ENCODE results near the gene FXR2.

The FXR2 gene

GRCh38 chr17:7553356-7553755 lies 61.3 kb downstream of the FXR2 start:
- no peak for TF ChIP-seq EZH2 (IDR thresholded peaks at IDR 0.05; ENCODE audit: borderline replicate concordance, low read length)
- TF ChIP-seq CTCF (IDR thresholded peaks at IDR 0.05; ENCODE audit: low read length): no peak
- no peak overlapping the region for H3K27ac ChIP-seq (ENCODE audit: low read depth, low read length, poor library complexity, severe bottlenecking)
- no peaks in the 10 kb centered on the region for H3K9me2 ChIP-seq (ENCODE audit: low read depth, low read length)
- no peak overlapping the region for H3K4me2 ChIP-seq (ENCODE audit: low read length)
- peaks cover 11% of the 10 kb centered on the region for H3K4me1 ChIP-seq (ENCODE audit: insufficient read depth, low read length, severe bottlenecking)
- no peaks in the 10 kb centered on the region for H3K9me3 ChIP-seq (ENCODE audit: low read length)
- no peak overlapping the region for H2AFZ ChIP-seq (ENCODE audit: low read length)
- H3K36me3 ChIP-seq (ENCODE audit: insufficient read depth, low read length): no peaks in the 10 kb centered on the region
- no peak overlapping the region for H3K9ac ChIP-seq (ENCODE audit: low read length)
- H3K79me2 ChIP-seq (ENCODE audit: insufficient read depth, low read length): no peaks in the 10 kb centered on the region
- H3K27me3 ChIP-seq (ENCODE audit: insufficient read depth, low read length): peaks cover 16% of the 10 kb centered on the region
- no peak overlapping the region for H3K4me3 ChIP-seq (ENCODE audit: low read depth, low read length, poor library complexity, severe bottlenecking)
- H4K20me1 ChIP-seq (ENCODE audit: insufficient read depth, low read length): no peaks in the 10 kb centered on the region
- no peaks in the 10 kb centered on the region for H3F3A ChIP-seq (ENCODE audit: insufficient read depth, low read length)

- Histone ChIP-seq H3K27me3 (ENCODE audit: insufficient read depth, low read length) (peaks cover 16% of the 10 kb centered on the region), H4K20me1 (ENCODE audit: insufficient read depth, low read length) (no peaks in the 10 kb centered on the region), H2AFZ (ENCODE audit: low read length) (no peak overlapping the region), H3K9ac (ENCODE audit: low read length) (no peak overlapping the region), H3K27ac (ENCODE audit: low read depth, low read length, poor library complexity, severe bottlenecking) (no peak overlapping the region), H3K9me3 (ENCODE audit: low read length) (no peaks in the 10 kb centered on the region), H3K4me2 (ENCODE audit: low read length) (no peak overlapping the region), H3K36me3 (ENCODE audit: insufficient read depth, low read length) (no peaks in the 10 kb centered on the region), H3F3A (ENCODE audit: insufficient read depth, low read length) (no peaks in the 10 kb centered on the region), H3K4me3 (ENCODE audit: low read depth, low read length, poor library complexity, severe bottlenecking) (no peak overlapping the region), H3K4me1 (ENCODE audit: insufficient read depth, low read length, severe bottlenecking) (peaks cover 4% of the 10 kb centered on the region), H3K79me2 (ENCODE audit: insufficient read depth, low read length) (no peaks in the 10 kb centered on the region), H3K9me2 (ENCODE audit: low read depth, low read length) (no peaks in the 10 kb centered on the region)
- TF ChIP-seq CTCF (IDR thresholded peaks at IDR 0.05; ENCODE audit: low read length): no peak
- no peak for TF ChIP-seq EZH2 (IDR thresholded peaks at IDR 0.05; ENCODE audit: borderline replicate concordance, low read length)
Measured at GRCh38 chr17:7552621-7553051, 62.1 kb downstream of the FXR2 start.

GRCh38 chr17:7551396-7551795 lies 63.3 kb downstream of the FXR2 start:
- no peak for TF ChIP-seq CTCF (IDR thresholded peaks at IDR 0.05; ENCODE audit: low read length)
- TF ChIP-seq EZH2 (IDR thresholded peaks at IDR 0.05; ENCODE audit: borderline replicate concordance, low read length): no peak
- no peak overlapping the region for H3K27ac ChIP-seq (ENCODE audit: low read depth, low read length, poor library complexity, severe bottlenecking)
- no peaks in the 10 kb centered on the region for H3K9me2 ChIP-seq (ENCODE audit: low read depth, low read length)
- H3K9ac ChIP-seq (ENCODE audit: low read length): no peak overlapping the region
- no peaks in the 10 kb centered on the region for H3K79me2 ChIP-seq (ENCODE audit: insufficient read depth, low read length)
- H3K4me2 ChIP-seq (ENCODE audit: low read length): no peak overlapping the region
- peaks cover 16% of the 10 kb centered on the region for H3K27me3 ChIP-seq (ENCODE audit: insufficient read depth, low read length)
- no peaks in the 10 kb centered on the region for H3K36me3 ChIP-seq (ENCODE audit: insufficient read depth, low read length)
- H3K4me3 ChIP-seq (ENCODE audit: low read depth, low read length, poor library complexity, severe bottlenecking): no peak overlapping the region
- no peaks in the 10 kb centered on the region for H4K20me1 ChIP-seq (ENCODE audit: insufficient read depth, low read length)
- H3K9me3 ChIP-seq (ENCODE audit: low read length): no peaks in the 10 kb centered on the region
- H2AFZ ChIP-seq (ENCODE audit: low read length): no peak overlapping the region
- no peaks in the 10 kb centered on the region for H3F3A ChIP-seq (ENCODE audit: insufficient read depth, low read length)
- H3K4me1 ChIP-seq (ENCODE audit: insufficient read depth, low read length, severe bottlenecking): peaks cover 4% of the 10 kb centered on the region
